Stimulated activated CD8-positive, alpha-beta memory T cell treated with anti-CD3 and anti-CD28 coated beads, Interleukin-4, amount 100 ng/mL, for 24 hours (primary cell): ENCODE data around the gene CACNG1.
"Not testable (repeated sequence)": the region's sequence is repeated elsewhere in the genome, so short reads cannot be mapped to it uniquely, and the experiment has no call there.

ENCODE experiments used
- DNase-seq: peaks from one replicate; pipeline ENCODE4 v3.0.0-alpha.2; 2020; ENCODE audit warnings: low read depth

The CACNG1 gene

GRCh38 chr17:67078292-67078691 is 33.9 kb downstream of the CACNG1 start:
- DNase-seq = no peak

GRCh38 chr17:67079491-67079890 is 35.1 kb downstream of the CACNG1 start:
- DNase-seq = no peak

GRCh38 chr17:67080804-67081203 is 36.5 kb downstream of the CACNG1 start:
- no peak for DNase-seq

- no peak for DNase-seq
Measured at GRCh38 chr17:67082107-67082506, 37.8 kb downstream of the CACNG1 start.

- DNase-seq = no peak
Measured at GRCh38 chr17:67085406-67085805, 41.1 kb downstream of the CACNG1 start.

GRCh38 chr17:67088639-67089038 is 44.3 kb downstream of the CACNG1 start:
- DNase-seq = no peak

GRCh38 chr17:67090341-67090740 is 46.0 kb downstream of the CACNG1 start:
- DNase-seq = no peak

GRCh38 chr17:67092291-67092690 is 47.9 kb downstream of the CACNG1 start:
- DNase-seq = no peak

GRCh38 chr17:67092710-67093109 is 48.4 kb downstream of the CACNG1 start:
- not testable (repeated sequence) for DNase-seq

- DNase-seq = no peak
Measured at GRCh38 chr17:67093348-67093747, 49.0 kb downstream of the CACNG1 start.

- DNase-seq = not testable (repeated sequence)
Measured at GRCh38 chr17:67095291-67095690, 50.9 kb downstream of the CACNG1 start.

- no peak for DNase-seq
Measured at GRCh38 chr17:67095803-67096202, 51.4 kb downstream of the CACNG1 start.

- no peak for DNase-seq
Measured at GRCh38 chr17:67096609-67097008, 52.3 kb downstream of the CACNG1 start.

GRCh38 chr17:67098006-67098405 is 53.7 kb downstream of the CACNG1 start:
- DNase-seq = no peak

GRCh38 chr17:67104641-67105040 is 60.3 kb downstream of the CACNG1 start:
- not testable (repeated sequence) for DNase-seq

GRCh38 chr17:67105213-67105612 is 60.9 kb downstream of the CACNG1 start:
- no peak for DNase-seq
